GM13976 (cell line): Measurements from ENCODE around the gene LMCD1.

Source experiments
- DNase-seq: peaks from one replicate; pipeline ENCODE4 v3.0.0; 2012; ENCODE audit warnings: low spot score
- in situ Hi-C: fragments of 300-500 bp; cut with MboI; formaldehyde crosslinking; loops from one replicate; pipeline ENCODE4 v1.12.0; 2022; ENCODE audit warnings: low sequenced_read_pairs, mixed read lengths, inconsistent platforms; ENCODE audit not compliant: unreplicated experiment
- TF ChIP-seq, protein P1 (sequence below): IDR thresholded peaks from 2 replicates; pipeline ENCODE4 v1.5.1; 2012; ENCODE audit warnings: borderline replicate concordance, mild to moderate bottlenecking; ENCODE audit not compliant: insufficient read depth; ENCODE audit errors: extremely low read depth, missing control alignments, control extremely low read depth

The LMCD1 gene

DNA sequence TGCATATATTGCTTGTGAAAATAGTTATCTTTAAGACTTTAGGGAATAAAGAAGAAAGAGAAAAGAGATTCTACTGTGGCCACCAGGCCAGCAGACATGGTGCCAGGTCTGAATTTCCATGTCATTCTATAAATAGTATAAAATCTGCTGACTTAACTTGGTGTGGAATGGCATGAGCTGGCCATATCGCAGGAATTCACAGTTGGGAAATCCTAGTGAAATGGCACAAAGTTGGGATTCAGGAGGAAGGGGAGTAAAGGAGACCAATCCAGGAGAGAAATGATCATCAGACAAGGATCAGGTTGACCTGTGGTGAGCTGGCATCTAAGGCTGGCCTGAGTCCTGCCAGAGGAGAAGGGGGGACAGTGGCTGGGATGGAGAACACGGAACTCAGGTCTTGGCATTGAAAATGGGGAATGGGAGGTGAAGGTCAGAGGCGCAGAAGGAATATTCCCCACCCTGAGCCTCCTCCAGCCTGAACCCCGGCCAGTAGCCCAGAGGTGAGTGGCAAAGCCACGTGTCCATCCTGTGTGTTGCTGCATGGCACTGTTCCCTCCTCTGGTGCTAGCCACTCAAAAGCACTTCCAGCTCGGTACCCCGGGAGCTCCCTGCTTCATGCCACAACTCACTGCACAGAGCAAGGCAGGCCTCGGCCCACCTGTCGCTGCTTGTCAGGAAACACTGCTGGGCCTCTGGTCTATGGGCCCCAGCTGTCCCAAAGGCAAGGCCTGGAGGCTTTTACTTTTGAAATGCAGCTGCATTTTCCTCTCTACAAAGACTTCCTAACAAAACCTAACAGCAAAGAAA, 91.6 kb downstream of the LMCD1 start:
- no peak for DNase-seq
- TF ChIP-seq, protein P1, sequence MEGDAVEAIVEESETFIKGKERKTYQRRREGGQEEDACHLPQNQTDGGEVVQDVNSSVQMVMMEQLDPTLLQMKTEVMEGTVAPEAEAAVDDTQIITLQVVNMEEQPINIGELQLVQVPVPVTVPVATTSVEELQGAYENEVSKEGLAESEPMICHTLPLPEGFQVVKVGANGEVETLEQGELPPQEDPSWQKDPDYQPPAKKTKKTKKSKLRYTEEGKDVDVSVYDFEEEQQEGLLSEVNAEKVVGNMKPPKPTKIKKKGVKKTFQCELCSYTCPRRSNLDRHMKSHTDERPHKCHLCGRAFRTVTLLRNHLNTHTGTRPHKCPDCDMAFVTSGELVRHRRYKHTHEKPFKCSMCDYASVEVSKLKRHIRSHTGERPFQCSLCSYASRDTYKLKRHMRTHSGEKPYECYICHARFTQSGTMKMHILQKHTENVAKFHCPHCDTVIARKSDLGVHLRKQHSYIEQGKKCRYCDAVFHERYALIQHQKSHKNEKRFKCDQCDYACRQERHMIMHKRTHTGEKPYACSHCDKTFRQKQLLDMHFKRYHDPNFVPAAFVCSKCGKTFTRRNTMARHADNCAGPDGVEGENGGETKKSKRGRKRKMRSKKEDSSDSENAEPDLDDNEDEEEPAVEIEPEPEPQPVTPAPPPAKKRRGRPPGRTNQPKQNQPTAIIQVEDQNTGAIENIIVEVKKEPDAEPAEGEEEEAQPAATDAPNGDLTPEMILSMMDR = no peak
- in situ Hi-C loops = no loop called here

DNA sequence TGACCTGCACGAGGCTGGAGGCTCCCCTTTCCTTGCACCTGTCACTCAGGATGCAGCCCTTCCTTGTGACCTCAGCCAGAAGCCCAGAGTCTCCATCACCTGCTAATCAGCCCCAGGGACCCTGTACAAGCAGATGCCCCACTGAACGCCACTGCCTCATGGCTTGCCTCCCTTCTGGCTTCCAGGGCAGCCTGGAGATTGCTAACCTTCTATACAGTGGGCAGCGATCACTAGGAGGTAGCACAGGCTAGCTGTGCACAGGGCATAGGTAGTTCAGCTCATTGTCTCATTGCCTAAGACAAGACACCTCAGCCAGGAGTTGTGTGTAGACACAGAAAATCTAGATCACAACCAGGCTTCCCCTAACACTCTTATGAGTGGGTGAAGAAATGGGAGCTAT, 93.6 kb downstream of the LMCD1 start:
- in situ Hi-C loops = no loop called here
- TF ChIP-seq, protein P1 = no peak
- DNase-seq = no peak

DNA sequence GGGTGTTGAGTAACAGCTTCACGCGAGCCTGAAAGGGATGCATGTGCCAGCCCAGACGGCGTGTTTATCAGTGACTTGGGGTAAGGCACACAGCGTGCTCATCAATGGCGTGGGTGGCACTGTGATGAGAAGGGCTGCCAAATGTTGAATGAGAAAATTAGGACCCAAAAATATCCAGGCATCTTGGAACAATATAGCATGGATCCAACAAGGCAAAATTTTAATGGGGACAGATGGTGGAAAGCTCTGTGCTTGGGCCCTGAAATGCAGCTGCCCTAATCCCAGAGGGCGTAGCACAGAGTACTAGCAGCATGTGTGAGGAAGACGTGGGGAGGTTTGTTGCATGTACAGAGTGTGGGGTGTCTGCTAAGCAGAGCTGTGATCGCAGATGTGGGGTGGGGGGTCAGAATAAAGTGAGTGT, 94.1 kb downstream of the LMCD1 start:
- DNase-seq = no peak
- in situ Hi-C loops = no loop called here
- TF ChIP-seq, protein P1 = no peak

DNA sequence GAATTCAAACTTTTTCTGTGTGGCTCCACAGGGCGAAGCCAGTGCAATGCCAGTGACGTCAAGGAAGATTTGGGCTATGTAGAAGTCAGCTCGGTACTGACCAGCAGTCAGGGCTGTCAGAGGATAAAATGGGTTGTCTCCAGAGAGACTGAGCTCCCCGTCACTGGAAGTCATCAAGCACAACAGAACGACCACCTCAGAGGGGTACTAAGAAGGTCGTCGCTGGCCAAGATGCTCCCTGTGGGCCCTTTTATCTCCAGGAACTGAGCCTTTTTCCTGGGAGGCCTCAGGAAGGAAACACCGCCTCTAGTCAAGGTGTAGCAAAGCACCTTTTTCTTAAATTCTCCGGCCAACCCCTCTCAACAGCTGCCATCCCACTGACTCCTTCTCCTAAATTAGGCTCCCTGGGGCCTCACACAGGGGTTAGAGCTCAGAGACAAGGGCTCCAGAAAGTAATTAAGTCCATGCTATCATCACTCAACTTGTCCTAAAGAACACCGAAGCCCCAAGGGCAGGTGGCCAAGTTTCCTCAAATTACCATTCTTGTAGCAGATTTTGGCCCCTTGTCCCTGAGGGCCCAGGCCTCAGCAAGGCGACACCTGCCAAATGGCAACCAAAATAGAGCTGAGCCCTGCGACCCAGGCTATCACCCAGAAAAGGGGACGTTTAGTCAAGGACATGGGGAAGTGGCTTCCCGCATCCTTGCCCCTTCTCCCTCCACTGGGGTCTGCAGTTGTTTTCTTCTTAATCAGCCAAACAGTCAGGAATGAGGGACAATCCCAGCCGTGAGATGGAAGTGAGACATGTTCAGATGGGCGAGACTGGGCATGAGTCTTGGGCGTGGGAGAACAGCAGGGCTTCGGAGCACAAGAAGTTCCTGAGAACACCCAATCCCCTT, 94.9 kb downstream of the LMCD1 start:
- in situ Hi-C loops = no loop called here
- no peak for DNase-seq
- TF ChIP-seq, protein P1 = no peak

DNA sequence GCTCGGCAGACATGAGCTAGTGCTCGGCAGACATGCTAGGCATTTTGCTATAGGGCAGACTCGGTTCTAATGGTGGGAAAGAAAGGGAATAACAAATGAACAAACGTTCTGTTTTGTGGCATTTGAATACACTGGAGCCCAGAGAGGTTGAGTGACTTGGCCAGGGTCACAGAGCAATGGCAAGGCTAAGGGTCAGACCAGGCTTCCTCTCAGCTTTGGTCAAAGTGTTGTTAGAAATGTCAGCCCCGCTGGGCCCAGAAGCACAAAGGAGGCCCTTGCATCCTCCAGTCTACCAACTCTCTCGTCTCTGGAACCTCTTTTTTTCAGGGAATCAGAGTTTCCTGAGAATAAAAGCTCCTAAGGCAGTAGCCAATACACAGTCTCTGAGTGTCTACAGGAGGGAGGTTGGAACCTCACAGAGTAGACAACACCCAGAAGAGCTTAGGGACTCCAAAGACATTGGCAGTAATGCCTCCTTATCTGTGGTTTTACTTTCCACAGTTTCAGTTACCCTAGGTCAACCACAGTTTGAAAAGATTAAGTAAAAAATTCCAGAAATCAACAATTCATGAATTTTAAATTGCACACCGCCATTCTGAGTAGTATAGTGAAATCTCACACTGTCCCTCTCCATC, 95.7 kb downstream of the LMCD1 start:
- in situ Hi-C loops = no loop called here
- TF ChIP-seq, protein P1 = no peak
- DNase-seq = no peak

DNA sequence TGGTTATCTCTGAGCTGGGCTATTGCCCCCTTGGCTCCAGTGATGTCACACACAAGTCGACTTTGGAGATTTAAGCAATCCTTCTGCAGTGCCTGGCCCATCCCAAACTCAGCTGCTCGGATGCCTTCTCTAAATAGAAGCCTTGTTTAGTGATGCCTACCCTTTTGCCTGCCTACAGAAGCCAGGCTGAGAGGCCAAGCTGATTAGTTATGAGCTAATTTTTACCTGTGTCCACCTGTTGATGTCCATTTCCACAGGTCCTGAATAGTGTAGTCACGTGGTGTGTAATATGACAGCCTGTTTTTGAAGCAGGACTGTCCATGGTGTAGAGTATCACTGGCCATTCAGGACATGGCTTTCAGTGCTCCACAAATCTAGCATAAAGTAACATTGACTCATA, 97.5 kb downstream of the LMCD1 start:
- in situ Hi-C loops = no loop called here
- TF ChIP-seq, protein P1 = no peak
- no peak for DNase-seq
